ENCODE data around the gene RAB11FIP3.

The RAB11FIP3 gene

DNA sequence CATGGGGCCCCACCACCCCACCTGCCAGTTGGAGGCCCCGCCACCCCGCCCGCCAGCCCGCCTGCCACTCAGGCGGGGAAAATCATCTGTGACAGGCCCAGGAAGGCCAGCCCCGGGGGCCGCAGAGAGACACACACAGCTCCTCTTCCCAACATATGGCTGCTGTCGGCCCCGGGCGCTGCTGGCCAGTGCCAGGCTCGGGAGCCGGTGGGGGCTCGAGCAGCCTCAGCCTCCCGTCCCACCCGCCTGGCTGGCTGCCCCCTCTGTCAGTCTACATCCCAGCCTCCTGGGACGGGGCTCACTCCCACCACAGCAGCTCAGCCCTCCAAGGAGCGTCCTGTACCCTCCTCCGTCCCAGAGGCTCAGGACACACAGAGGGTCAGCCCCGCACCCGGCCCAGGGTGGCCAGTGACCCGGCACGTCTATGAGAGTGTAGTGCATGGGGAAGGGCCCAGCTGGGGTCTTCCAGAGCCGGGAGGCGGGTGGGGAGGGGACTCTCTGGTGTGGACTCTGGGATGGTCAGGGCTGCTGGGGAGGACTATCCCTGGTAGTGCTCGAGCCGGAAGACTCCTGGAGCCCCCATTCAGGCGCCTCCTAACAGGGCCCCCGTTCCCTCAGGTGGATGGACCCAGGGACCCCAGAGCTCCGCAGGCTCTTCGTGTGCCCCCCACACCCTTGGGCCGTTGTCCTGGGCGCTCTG is 131.2 kb downstream of the RAB11FIP3 start:
- DNase-seq, result no peak

DNA sequence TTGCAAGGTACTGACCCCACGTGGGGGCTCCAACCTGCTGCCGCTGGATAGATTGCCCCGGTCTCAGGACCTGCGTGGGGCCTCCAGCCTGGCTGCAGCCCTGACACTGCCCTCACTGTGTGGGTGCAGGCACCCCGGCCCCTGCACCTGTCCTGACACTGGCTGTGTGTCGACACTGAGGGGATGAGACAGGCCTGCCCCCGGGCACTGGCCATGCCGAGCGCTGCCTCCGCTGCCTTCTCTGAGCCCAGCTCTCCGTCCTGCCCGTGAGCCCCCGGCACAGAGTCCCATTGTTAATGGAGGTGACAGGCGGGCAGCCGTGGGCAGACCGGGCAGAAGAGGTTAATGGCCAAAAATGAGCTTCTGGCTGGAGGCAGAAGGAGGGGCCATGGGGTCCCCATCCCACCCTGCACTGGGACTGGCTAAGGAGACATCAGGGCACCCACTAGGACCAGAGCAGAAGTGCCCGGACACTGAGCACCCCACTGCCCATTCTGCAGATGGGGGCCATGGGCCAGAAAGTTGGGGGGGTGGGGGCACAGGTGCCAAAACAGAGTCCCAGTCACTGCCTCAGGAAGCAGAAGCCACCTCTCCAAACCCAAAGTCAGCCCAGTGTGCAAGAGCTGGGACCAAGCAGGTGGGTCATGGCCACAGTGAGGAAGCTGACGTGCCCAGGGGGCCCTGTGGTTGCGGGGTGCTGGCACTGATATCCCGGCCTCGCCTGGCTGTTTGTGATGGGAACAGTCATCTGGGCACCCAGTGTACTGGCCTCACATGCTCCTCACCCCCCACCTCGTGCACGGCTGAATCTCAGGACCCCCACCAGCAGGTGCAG is 132.2 kb downstream of the RAB11FIP3 start:
- DNase-seq, result no peak

DNA sequence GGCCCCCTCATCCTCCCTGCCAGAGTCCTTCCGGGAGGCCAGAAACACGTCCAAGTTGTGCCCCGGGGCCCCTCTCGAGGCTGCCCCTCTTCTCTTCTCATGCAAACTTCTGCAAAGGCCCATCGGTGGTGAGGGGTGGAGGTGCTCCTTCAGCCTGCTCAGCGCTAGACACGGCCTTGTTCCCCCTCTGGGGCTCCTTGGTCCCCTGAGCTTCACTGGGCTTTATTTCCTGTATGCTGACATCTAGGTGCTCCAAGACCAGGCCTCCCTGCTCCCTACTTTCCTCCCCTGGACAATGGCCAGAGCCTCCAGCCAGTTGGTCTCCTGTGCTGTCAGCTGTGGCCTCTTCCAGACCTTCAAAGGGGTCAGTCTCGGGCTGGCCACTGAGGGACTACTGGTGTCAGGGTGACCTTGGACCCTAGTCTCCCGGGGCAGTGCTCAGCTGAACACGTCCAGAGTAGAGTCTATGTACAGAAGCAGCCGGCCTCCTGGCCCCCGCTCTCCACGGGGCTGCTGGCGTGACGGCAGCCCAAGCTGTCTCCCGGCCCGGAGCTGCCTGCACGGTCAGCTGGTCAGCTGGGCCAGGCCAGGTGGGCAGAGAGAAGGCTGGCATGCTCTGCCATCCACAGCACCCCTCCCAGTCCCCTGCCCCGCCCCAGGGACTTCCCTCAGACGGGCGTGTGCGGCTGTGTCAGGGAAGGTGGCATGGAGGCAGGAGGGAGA is 133.0 kb downstream of the RAB11FIP3 start:
- no peak for DNase-seq

DNA sequence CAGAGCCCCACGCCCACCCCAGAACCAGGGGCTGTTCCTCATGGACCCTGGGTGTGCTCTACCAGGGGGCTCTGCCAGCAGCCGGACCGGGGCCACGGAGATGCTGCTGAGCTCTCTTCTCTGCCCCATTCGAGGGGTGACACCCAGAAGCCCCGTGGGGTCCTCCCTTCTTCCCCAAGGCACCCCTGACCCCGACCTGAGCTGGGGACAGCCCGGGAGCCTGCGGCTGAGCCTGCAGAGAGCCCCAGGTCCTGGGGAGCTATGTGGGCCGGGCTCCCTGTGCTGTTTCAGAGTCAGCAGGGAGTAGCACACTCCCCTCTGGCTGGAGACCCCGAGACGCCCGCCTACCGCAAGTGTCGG is 133.6 kb downstream of the RAB11FIP3 start:
- DNase-seq, result no peak

DNA sequence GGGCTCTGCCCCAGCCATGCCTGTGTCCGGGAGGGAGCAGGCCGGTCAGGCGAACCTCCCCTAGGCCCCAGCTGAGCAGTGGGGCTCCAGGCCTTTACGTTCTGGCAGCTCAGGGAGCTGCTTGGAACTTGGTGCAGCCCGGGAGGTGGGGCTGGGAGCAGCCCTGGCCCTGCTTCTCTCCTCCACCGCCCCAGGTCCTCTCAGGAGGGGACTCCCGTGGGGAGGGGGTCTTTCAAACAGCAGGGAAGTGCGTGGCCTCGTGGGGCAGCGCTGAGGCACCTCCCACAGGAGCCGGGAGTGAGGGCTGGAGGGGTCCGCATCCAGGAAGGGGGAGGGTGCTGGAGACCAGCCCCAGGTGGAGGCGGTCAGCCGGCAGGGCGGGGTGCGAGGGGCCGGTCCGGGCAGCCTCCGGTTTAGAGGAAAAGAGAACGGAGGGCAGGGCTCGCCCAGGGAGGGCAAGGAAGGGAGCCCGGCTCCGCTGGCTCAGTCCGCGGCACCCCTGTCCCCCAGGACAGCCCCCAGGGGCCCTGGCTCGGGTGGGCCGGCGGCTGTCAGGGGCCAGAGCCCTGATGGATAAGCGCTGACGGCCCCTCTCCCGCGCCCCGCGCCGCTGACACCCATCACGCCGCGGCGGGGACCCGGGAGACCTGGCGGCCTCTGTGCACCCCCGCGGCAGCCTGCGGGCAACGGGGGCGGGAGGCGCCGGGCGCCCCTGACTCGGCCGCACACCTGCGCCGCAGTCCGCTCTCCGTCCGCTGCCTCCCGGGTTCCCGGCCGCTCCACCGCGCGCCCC is 134.2 kb downstream of the RAB11FIP3 start:
- DNase-seq, result no peak

DNA sequence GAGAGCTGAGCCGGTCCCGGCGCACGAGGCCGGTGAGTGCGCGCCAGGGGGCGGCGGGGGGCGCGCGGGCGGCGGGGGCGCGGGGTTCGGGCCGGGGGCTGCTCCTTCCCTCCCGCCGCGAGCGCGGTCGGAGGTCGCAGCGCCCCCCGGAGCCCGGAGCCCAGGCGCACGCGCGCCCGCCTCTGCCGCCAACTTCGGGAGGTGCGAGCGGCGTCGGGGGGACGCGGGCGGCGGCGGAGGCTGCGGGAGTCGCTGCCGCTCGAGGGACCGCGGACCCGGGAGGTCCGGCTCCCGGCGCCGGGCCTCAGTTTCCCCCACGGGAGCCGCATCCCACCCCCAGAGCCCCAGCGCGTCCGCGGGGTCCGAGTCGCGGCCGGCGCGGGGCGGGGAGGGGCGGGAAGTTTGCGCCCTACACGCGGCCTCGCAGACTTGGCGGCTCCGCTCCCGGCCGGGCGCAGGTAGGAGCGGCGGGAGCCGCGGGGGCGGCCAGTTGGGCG is 134.8 kb downstream of the RAB11FIP3 start, which contains the start of gene PRR35:
TSS of gene PRR35 (plus strand) at position 191 of the 497 bp plus-strand sequence. CDS start 2,901 bp downstream, outside the sequence.
- DNase-seq, result no peak

DNA sequence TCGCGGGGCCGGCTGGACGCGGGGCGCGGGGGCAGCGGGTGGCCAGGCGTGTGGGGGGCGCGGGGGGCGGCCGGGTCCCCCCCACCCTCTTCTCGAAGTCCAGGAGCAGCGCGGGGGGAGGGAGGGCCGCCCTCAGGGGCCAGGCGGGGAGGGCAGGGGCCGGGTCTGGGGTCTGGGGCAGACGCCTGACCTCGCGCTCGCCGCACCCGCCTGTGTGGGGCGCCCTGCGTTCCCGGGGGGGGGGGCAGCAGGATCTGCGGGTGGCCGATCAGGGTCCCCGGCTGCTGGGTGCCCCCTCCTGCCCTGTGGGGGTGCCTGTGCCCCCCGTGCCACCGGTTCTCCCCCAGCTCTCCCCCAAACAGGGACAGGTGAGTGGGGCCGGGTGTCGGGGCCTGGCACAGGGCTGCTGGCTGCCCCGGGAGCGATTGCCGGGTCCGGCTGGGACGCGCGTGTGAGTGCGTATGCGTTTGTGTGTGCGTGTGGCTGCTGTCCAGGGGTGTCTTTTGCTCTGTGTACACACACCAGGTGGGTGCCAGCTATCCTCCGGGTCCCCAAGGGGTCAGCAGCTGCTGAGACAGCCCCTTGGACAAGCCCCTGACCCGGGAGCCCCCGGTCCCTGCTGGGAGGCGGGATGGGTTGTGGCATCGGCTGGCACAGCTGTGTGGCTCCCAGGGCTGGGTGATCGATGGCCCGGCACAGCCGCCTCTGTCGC is 135.4 kb downstream of the RAB11FIP3 start:
- no peak for DNase-seq

DNA sequence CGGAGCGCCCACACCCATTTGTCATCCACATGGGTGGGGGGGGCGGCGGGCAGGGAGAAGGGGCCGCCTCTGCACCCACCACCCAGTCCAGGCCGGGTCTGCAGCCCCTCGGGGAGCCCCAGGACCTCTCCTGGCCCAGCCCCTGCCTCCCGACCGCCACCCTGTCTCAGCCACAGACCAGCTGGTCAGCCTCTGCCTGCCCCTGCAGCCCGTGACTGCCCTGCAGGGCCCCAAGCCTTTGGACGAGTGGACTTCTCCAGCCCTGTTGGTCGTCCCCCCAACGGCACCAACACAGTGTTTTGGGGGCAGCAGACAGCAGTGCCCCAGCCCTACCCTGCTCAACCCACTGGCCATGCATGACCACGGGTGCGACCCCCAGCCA is 136.0 kb downstream of the RAB11FIP3 start:
- no peak for DNase-seq

DNA sequence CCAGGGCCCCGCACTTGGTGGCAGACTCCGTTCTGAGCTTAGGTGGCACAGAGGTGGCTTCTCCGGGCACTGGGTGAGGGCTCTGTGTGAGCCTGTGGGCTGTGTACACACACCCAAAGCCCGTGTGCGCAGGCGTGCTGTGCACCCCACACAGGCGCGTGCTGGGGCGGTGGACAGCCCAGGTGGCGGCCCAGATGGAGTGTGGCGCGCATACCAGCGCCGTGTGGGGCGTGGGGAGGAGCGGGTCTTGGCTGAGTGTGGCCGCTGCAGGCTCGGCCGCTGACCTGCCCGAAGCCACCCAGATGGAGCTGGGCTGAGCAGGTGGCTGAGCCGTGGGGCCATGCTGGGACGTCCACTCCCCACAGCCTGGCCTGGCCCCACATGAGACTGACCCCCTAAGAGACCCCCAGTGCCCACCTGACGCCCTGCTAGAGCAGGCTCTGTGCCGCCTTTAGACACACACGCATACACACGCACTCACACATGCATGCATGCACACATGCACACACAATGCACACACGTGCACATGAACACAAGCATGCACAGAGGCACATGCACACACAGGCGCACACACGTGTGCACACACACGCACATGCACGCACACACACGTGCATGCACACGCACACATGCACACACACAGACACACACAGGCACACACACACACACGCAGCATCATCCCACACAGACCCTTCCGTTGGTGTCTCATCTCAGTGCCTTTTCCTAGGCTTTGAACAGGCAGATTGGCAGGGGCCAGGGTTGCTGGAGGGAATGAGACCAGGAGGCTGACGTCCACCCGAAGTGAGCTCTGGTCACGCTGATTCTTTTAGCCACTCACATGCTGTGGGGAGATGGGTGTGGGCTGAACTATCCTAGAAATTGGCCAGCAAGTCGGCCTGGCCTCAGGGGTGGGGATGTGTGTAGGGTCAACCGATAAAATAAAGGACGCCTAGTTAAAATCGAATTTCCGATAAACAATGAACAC is 136.8 kb downstream of the RAB11FIP3 start:
- no peak for DNase-seq

DNA sequence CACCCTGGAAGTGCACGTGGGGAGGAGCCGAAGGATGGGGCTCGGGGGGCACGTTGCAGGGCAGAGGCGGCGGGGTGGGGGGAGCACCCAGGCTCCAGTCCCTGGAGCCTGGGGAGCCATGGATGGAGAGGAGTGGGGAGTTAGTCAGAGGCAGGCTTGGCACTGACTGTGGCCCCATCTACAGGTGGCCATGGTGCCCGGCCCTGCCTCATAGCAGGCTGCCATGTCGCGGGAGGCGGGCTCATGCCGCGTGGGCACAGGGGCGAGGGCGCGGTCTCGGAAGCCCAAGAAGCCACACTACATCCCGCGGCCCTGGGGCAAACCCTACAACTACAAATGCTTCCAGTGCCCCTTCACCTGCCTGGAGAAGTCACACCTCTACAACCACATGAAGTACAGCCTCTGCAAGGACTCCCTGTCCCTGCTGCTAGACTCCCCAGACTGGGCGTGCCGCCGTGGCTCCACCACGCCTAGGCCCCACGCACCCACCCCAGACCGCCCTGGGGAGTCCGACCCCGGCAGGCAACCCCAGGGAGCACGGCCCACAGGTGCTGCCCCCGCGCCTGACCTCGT is 137.7 kb downstream of the RAB11FIP3 start:
- DNase-seq, result no peak

DNA sequence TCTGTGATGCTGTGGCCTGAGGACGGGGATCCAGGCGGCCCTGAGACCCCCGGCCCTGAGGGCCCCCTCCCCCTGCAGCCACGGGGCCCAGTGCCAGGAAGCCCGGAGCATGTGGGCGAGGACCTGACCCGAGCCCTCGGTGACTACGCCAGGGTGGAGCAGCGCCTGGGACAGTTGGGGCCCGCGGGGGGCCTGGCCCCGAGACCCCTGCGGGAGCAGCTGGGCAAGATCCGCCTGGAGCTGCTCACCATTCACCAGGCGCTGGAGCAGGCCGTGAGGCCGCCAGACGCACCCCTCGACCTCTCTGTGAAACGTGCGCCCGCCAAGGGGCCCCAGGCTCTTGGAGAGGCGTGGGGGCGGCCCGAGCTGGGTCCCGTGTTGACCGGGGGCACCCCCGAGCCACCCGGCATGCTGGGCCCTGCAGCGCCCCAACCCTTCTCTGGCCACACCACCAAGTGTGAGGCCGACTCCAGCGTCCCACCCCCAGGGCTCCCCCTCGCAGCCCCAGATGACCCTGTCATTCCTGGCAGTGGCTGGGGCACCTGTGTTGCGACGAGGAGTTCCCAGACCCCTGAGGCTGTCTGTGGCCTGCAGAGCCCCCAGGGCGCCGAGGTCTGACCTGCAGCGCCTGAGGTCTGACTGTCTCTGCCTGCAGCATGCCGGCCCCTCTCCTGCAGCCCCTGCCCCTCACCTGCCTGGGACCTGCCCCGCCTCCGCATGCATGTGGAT is 139.4 kb downstream of the RAB11FIP3 start:
- DNase-seq, result no peak

DNA sequence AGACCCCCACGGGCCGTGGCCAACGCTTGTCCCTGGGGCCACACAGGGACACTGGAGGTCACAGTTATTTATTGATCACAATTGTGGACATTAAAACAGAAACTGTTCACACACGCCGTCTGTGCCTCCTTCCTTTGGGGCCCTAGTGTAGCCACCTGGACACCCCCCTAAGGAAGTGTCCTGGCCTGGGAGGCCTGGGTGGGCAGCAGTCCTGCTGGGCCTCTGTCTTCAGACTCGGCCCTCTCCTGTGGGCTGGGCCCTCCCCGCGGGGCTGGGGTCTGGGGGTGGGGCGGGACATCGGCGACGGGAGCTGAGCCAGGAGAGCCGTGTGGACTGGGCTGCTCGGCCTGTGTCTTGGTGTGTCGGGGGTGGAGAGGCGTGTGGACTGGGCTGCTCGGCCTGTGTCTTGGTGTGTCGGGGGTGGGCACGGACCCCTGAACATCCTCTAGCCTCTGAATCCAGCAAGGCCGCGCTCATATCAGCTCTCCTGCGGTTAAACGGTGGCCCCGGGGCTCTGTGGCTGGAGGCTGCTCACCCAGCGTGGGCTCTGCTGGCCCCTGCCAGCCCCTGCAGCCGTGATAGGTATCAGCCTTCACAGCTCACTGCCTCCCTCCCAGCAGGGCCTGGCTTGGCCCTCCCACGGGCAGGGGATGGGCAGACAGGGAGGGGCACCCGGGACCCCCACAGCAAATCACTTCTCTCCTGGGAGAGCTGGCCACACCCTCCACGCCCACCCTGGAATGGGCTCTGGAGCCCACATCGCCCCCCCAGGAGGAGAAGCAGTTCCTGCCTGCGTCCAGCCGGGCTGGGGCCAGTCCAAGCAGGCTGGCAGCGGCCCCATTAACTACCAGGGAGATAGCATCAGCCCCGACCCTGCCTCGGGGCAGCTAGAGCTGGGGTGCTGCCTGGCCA is 140.2 kb downstream of the RAB11FIP3 start:
- DNase-seq, result no peak

DNA sequence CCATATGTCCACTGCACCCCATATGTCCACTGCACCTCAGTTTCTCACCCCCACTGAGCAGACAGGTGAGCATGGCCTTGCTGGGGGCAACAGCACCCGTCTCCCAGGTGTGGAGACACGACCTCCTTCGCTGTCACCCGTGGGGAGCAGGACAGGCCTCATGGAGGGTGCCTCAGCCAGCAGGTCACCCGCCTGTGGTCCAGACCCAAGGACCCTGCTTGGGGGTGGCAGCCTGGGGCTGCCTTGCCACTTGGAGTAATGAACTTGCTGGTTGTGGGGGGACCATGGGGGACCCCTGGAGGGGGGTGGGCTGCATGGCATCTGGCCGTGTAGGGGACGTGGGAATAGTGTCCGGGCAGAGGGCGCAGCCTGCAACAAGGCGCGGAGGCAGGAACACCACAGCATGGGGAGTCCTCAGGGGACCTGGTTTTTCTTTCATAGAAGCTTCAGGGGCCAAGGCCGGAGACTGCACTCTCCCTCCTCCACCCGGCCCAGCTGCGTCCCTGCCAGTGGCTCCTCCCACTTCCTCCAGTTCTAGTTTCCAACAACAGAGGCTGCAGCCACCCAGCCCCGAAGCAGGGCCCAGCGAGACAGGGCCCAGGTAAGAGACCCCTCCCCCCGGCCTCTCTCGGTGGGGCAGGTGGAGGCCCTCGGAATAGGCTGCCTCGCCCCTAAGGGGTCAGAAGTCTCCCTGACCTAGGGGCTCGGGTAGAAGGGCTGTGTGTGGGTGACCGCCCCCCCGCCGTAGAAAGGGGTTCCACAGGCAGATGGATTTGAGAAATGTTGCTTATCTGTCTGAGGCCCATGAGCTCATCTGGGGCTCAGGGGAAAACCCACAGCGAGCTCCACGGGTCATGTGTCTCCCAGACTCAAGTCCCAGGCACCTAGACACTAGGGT is 141.3 kb downstream of the RAB11FIP3 start, which contains the start of gene NHLRC4:
TSS of gene NHLRC4 (plus strand) at position 531 of the 898 bp plus-strand sequence. CDS start 1,043 bp downstream, outside the sequence.
- peak; percentile 45 to 47 for DNase-seq

DNA sequence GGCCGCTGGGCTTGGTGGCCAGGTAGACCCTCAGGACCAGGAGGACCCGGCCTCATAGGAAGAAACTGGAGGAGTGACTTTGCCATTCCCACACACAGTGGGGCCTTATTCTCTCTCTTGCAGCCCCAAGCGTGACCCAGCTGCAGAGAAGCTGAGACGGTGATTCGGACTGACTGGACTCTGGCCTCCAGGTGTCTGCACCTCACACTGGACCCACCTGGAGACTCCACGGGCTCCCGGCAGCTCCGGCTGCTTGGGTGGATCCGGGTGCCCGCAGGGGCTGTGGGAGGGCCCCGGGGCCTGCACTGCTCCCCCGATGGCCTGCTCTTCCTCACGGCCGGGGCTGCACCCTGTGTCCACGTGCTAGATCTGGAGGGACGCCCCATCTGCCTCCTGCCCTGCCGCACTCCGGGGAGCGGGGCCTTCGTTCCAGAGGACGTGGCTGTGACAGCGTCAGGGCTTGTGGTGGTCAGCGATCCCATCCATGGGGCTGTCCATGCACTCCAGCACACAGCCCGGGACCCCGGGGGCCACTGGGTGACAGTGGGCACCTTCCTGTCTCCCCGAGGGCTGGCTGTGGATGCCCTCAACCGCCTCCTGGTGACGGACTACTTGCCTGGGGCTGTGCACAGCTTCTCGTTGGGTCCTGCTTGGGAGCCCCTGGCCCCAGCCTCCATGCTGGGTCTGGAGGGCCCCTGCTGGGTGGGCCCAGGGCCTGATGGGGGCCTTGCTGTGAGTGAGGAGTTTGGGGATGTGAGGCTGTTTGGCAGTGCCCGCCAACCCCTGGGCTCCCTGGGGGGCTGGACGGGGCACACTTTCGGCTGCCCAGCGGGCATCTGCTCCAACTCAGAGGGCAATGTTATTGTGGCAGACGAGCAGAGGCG is 142.2 kb downstream of the RAB11FIP3 start:
- DNase-seq, result no peak

DNA sequence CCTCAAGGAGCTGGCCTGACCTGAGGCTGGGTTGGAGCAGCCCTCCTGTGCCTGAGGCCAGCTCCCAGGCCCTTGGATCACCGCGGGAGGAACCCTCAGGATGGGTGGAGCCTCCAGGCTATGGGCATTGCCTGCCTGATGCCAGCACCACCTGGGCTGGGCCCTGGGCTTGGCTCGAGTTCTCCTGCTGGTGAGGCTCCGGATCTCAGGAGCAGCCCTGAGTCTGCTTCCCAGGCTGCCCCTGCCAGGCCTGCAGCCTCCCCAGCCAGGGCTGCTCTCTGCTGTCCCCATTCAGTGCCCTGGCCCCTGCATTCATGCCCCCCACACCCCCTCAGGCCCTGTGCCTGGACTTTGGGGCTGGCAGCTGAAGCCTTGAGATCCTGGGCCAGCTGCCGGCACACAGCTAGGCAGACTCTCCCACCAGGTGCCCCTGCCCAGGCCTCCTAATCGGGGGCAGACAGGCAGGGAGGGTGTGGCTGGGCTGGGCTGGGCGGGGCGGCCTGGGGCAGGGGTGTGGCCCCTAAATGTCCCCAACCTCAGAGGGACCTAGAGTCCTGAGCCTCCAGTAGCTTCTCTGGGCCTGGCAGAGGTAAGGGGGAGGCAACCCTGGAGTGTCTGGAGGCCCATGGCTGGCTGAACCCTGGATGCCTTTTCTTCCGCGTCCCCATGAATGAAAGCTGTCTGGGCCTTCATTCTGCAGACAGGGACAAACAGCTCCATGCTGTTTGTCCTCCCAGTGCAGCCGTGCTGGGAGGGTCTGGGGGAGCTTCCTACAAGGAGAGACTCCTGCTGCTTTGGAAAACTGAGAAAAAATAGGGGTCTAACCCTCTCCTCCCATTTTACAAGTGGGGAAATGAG is 143.2 kb downstream of the RAB11FIP3 start:
- DNase-seq, result no peak

Data from inflammatory macrophage (primary cell).